Measurements from ENCODE around the gene HS3ST5.
"Not testable (repeated sequence)": the region's sequence is repeated elsewhere in the genome, so short reads cannot be mapped to it uniquely, and the experiment has no call there.

HS3ST5 gene

GRCh38 chr6:114154812-114155211, 188.0 kb downstream of the HS3ST5 start:
- Histone ChIP-seq H3K9me3 (ENCODE audit: control insufficient read depth, insufficient read depth, low read length) (no peaks in the 10 kb centered on the region), H3K9ac (ENCODE audit: low read depth, low read length) (no peak overlapping the region), H3K27ac (ENCODE audit: low read depth, low read length) (no peak overlapping the region), H3K4me3 (ENCODE audit: low read depth, low read length) (no peak overlapping the region), H3K36me3 (ENCODE audit: control insufficient read depth, insufficient read depth, low read length) (no peaks in the 10 kb centered on the region), H3K27me3 (ENCODE audit: control insufficient read depth, insufficient read depth, low read length) (no peaks in the 10 kb centered on the region), H3K4me1 (ENCODE audit: control insufficient read depth, insufficient read depth, low read length) (peaks cover 20% of the 10 kb centered on the region; the same call in 1 of the 2 replicates)

- Histone ChIP-seq H3K4me3 (ENCODE audit: low read depth, low read length) (no peak overlapping the region), H3K27ac (ENCODE audit: low read depth, low read length) (no peak overlapping the region), H3K4me1 (ENCODE audit: control insufficient read depth, insufficient read depth, low read length) (peaks cover 20% of the 10 kb centered on the region; the same call in 1 of the 2 replicates), H3K9me3 (ENCODE audit: control insufficient read depth, insufficient read depth, low read length) (no peaks in the 10 kb centered on the region), H3K36me3 (ENCODE audit: control insufficient read depth, insufficient read depth, low read length) (no peaks in the 10 kb centered on the region), H3K27me3 (ENCODE audit: control insufficient read depth, insufficient read depth, low read length) (no peaks in the 10 kb centered on the region), H3K9ac (ENCODE audit: low read depth, low read length) (no peak overlapping the region)
Measured at GRCh38 chr6:114153448-114153847, 189.4 kb downstream of the HS3ST5 start.

GRCh38 chr6:114151064-114151690, 191.6 kb downstream of the HS3ST5 start:
- Histone ChIP-seq H3K27ac (ENCODE audit: low read depth, low read length) (no peak overlapping the region), H3K9me3 (ENCODE audit: control insufficient read depth, insufficient read depth, low read length) (no peaks in the 10 kb centered on the region)

GRCh38 chr6:114149182-114149581, 193.6 kb downstream of the HS3ST5 start:
- not testable (repeated sequence) for H3K36me3 ChIP-seq (ENCODE audit: control insufficient read depth, insufficient read depth, low read length); H3K27ac ChIP-seq (ENCODE audit: low read depth, low read length); H3K27me3 ChIP-seq (ENCODE audit: control insufficient read depth, insufficient read depth, low read length); H3K4me3 ChIP-seq (ENCODE audit: low read depth, low read length); H3K9me3 ChIP-seq (ENCODE audit: control insufficient read depth, insufficient read depth, low read length); H3K9ac ChIP-seq (ENCODE audit: low read depth, low read length)
- peaks cover 12% of the 10 kb centered on the region; the same call in 1 of the 2 replicates for H3K4me1 ChIP-seq (ENCODE audit: control insufficient read depth, insufficient read depth, low read length)

More at GRCh38 chr6:114151064-114151690, 191.6 kb downstream of the HS3ST5 start:
- Histone ChIP-seq H3K27me3 (ENCODE audit: control insufficient read depth, insufficient read depth, low read length) (no peaks in the 10 kb centered on the region), H3K9ac (ENCODE audit: low read depth, low read length) (no peak overlapping the region), H3K4me3 (ENCODE audit: low read depth, low read length) (no peak overlapping the region), H3K36me3 (ENCODE audit: control insufficient read depth, insufficient read depth, low read length) (no peaks in the 10 kb centered on the region), H3K4me1 (ENCODE audit: control insufficient read depth, insufficient read depth, low read length) (peaks cover 20% of the 10 kb centered on the region; the same call in 1 of the 2 replicates)

GRCh38 chr6:114144887-114145851, 197.7 kb downstream of the HS3ST5 start:
- no peak overlapping the region for H3K9ac ChIP-seq (ENCODE audit: low read depth, low read length)
- H3K27ac ChIP-seq (ENCODE audit: low read depth, low read length), result no peak overlapping the region
- no peaks in the 10 kb centered on the region for H3K9me3 ChIP-seq (ENCODE audit: control insufficient read depth, insufficient read depth, low read length)
- no peaks in the 10 kb centered on the region for H3K36me3 ChIP-seq (ENCODE audit: control insufficient read depth, insufficient read depth, low read length)
- peaks cover 19% of the 10 kb centered on the region; the same call in 1 of the 2 replicates for H3K4me1 ChIP-seq (ENCODE audit: control insufficient read depth, insufficient read depth, low read length)
- no peaks in the 10 kb centered on the region for H3K27me3 ChIP-seq (ENCODE audit: control insufficient read depth, insufficient read depth, low read length)
- no peak overlapping the region for H3K4me3 ChIP-seq (ENCODE audit: low read depth, low read length)

GRCh38 chr6:114142258-114142657, 200.6 kb downstream of the HS3ST5 start:
- Histone ChIP-seq H3K27ac (ENCODE audit: low read depth, low read length) (no peak overlapping the region), H3K4me3 (ENCODE audit: low read depth, low read length) (no peak overlapping the region), H3K4me1 (ENCODE audit: control insufficient read depth, insufficient read depth, low read length) (peaks cover 19% of the 10 kb centered on the region; the same call in 1 of the 2 replicates), H3K9ac (ENCODE audit: low read depth, low read length) (no peak overlapping the region), H3K9me3 (ENCODE audit: control insufficient read depth, insufficient read depth, low read length) (no peaks in the 10 kb centered on the region), H3K36me3 (ENCODE audit: control insufficient read depth, insufficient read depth, low read length) (no peaks in the 10 kb centered on the region), H3K27me3 (ENCODE audit: control insufficient read depth, insufficient read depth, low read length) (no peaks in the 10 kb centered on the region)

- Histone ChIP-seq H3K4me1 (ENCODE audit: control insufficient read depth, insufficient read depth, low read length) (peaks cover 18% of the 10 kb centered on the region; the same call in 1 of the 2 replicates), H3K9me3 (ENCODE audit: control insufficient read depth, insufficient read depth, low read length) (no peaks in the 10 kb centered on the region), H3K4me3 (ENCODE audit: low read depth, low read length) (no peak overlapping the region), H3K27me3 (ENCODE audit: control insufficient read depth, insufficient read depth, low read length) (no peaks in the 10 kb centered on the region), H3K27ac (ENCODE audit: low read depth, low read length) (no peak overlapping the region), H3K36me3 (ENCODE audit: control insufficient read depth, insufficient read depth, low read length) (no peaks in the 10 kb centered on the region), H3K9ac (ENCODE audit: low read depth, low read length) (no peak overlapping the region)
Measured at GRCh38 chr6:114140416-114140815, 202.4 kb downstream of the HS3ST5 start.

- Histone ChIP-seq H3K4me1 (ENCODE audit: control insufficient read depth, insufficient read depth, low read length) (peaks cover 11% of the 10 kb centered on the region; the same call in 1 of the 2 replicates), H3K9ac (ENCODE audit: low read depth, low read length) (no peak overlapping the region), H3K9me3 (ENCODE audit: control insufficient read depth, insufficient read depth, low read length) (no peaks in the 10 kb centered on the region), H3K36me3 (ENCODE audit: control insufficient read depth, insufficient read depth, low read length) (no peaks in the 10 kb centered on the region), H3K4me3 (ENCODE audit: low read depth, low read length) (no peak overlapping the region), H3K27me3 (ENCODE audit: control insufficient read depth, insufficient read depth, low read length) (no peaks in the 10 kb centered on the region), H3K27ac (ENCODE audit: low read depth, low read length) (no peak overlapping the region)
Measured at GRCh38 chr6:114138577-114139248, 204.1 kb downstream of the HS3ST5 start.

- Histone ChIP-seq H3K9ac (ENCODE audit: low read depth, low read length) (no peak overlapping the region), H3K4me3 (ENCODE audit: low read depth, low read length) (no peak overlapping the region), H3K9me3 (ENCODE audit: control insufficient read depth, insufficient read depth, low read length) (no peaks in the 10 kb centered on the region), H3K36me3 (ENCODE audit: control insufficient read depth, insufficient read depth, low read length) (0 out of 2 replicates have a peak, but pooled peaks cover 2% of the 10 kb centered on the region), H3K27me3 (ENCODE audit: control insufficient read depth, insufficient read depth, low read length) (no peaks in the 10 kb centered on the region), H3K4me1 (ENCODE audit: control insufficient read depth, insufficient read depth, low read length) (peaks cover 2% of the 10 kb centered on the region; the same call in 1 of the 2 replicates), H3K27ac (ENCODE audit: low read depth, low read length) (no peak overlapping the region)
Measured at GRCh38 chr6:114135363-114135971, 207.4 kb downstream of the HS3ST5 start.

GRCh38 chr6:114133816-114134215, 209.0 kb downstream of the HS3ST5 start:
- H3K27me3 ChIP-seq (ENCODE audit: control insufficient read depth, insufficient read depth, low read length), result no peaks in the 10 kb centered on the region
- no peaks in the 10 kb centered on the region for H3K4me1 ChIP-seq (ENCODE audit: control insufficient read depth, insufficient read depth, low read length)

More at GRCh38 chr6:114133816-114134215, 209.0 kb downstream of the HS3ST5 start:
- Histone ChIP-seq H3K9me3 (ENCODE audit: control insufficient read depth, insufficient read depth, low read length) (no peaks in the 10 kb centered on the region), H3K9ac (ENCODE audit: low read depth, low read length) (no peak overlapping the region), H3K27ac (ENCODE audit: low read depth, low read length) (no peak overlapping the region), H3K36me3 (ENCODE audit: control insufficient read depth, insufficient read depth, low read length) (0 out of 2 replicates have a peak, but pooled peaks cover 2% of the 10 kb centered on the region), H3K4me3 (ENCODE audit: low read depth, low read length) (no peak overlapping the region)

All from HUES48 (cell line).